GM18520 (cell line): ENCODE measurements around the gene CEP164.

Experiments
- ATAC-seq: cut with Tn5 transposase; IDR thresholded peaks from one replicate; pipeline ENCODE4 v1.9.1; 2021; ENCODE audit not compliant: unreplicated experiment

Gene CEP164

DNA sequence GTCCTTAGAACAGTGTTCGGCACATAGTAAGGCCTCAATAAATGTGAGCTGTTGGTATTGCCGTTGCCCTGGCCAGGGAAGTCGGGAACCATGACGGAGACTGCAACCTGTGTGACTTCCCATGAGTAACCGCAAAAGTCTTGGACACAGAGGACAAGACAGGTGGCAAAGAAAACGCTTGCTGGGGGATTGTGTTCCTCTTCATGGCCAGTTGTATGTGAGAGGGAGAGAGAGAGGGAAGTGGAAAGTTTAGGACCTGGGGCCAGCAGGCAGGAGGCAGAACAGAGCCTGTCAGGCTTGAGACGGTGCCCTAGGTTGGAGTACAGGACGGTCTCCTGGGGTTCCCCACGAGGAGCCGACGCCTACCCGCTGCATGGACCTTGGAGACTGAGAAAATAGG, 90.2 kb downstream of the CEP164 start:
- no peak for ATAC-seq

DNA sequence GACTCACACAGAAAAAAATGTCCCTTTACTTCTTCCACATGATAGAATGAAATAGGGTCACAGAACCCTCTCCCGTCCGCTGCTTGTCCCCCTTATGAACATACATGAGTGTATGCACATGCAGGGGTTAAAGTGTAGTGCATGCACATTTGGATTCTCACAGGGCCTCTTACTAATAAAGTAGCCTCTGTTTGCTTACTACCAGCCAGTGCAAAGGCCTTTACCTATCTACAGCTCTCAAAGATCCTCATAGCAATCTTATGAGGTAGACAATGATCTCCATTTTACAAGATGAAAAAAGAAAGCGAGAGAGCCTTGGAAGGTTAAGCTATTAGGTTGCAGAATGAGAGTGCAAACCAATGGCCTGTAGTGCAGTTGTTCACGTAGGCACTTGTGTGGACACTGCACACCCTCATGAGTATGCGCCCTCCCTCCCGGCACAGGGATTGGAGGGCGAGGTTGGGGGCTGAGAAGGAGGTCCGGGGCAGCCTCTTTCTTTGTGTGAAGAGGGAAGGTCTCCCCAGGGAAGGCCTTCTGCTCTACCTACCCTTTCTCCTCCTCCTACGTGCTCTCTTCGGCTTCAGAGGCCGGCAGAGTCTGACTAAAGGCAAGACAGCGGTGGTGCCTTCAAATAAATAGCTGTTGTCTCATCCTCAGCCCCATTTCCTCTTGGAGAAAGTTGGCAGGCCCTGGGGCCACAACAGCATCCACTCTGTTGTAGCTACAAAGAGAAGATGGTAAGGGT, 91.3 kb downstream of the CEP164 start:
- ATAC-seq = no peak

DNA sequence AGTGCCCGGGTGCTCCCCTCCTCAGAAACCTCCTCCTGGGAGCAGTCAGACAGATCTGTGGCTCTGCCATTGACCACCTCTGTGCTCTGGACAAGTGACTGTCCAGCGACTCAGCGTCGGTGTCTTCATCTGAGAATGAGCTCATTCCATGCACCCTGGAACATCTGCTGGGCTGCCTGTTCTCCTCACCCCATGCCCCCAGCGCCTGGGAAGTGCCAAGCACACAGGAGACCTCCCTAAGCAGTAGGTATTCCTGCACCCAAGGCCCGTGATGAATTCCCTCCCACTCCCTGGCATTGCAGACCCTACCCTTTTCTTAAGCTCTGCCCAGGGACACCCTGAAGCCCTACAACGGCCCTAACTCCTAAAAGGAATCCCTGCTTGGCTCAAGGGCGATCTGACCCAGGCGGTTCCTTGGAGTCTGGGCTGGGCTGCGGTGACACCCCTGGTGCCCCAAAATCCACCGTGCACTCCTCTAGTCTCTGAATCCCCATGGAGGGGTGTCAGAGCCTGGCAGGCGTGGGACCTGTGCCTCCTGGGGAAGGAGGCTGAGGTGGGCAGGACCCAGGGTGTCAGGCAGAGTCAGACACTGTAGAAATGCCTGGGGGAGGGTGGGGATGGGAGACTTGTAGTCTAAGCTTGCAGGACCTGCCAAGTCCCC, 92.0 kb downstream of the CEP164 start:
- no peak for ATAC-seq

DNA sequence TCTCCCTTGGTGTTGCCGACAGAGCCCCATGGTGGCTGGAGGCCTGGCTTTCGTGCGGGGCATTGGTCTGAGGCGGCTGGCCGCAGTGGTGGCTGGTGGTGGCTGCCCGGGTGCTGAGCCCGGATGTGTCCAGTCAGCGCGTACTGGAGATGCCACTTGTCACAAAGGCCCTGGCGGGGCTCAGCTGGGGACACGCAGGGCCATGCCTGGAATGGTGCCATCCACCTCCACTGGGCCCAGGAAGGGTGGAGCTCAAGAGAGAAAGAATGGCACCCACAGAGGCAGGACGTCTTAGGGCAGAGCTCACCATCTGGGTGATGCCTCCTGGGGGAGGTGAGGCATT, 92.5 kb downstream of the CEP164 start:
- no peak for ATAC-seq

DNA sequence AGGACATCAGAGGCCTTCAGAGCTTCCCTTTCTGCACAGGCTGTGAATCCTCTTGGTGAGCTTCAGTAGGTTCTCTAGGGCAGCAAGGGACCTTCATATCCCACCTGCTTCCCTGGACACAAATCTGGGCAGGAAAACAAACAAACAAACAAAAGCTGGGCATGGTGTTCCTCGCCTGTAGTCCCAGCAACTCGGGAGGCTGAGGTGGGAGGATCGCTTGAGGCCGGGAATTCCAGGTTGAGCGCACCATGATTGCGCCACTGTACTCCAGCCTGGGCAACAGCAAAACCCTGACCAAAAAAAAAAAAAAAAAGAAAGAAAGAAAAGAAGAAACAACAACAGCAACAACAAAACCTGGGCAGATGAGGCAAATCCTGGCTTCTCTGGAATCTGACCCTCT, 92.9 kb downstream of the CEP164 start:
- no peak for ATAC-seq

DNA sequence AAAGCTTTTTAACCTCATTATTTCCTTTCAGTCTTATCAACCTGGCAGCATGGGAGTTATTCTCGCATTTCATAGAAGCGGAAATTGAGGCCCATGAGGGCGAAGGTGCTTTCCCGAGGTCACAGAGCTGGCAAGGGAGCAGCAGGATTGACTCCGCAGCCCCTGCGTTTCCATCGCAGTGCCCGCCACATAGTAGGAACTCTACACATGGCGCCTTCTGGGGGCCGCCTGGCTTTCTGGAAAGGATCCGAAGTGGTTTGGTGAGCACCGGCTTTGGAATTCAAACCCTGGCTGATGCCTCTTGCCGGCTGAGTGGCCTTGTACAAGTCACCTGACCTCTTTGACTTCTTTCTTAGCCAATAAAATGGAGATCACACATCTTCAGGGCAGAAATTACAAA, 93.4 kb downstream of the CEP164 start:
- ATAC-seq = no peak

DNA sequence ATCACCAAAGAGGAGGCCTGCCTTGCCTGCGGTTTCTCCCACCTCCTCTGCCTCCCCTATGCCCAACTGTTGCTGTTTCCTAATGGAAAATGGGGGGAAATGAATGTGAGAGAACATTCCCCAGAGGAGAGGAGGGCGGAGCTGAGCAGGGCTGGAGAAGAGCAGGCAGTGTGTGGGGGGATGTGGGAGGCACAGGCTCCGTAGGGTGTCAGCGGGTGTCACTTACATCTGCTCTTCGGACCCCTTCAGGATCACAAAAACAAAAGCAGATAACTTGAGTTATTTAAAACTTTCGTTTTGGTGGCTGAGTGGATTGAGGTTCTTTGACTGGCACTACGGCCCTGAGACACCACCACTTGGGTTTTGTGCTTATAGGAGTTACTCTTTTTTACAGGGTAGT, 93.8 kb downstream of the CEP164 start:
- ATAC-seq = no peak

DNA sequence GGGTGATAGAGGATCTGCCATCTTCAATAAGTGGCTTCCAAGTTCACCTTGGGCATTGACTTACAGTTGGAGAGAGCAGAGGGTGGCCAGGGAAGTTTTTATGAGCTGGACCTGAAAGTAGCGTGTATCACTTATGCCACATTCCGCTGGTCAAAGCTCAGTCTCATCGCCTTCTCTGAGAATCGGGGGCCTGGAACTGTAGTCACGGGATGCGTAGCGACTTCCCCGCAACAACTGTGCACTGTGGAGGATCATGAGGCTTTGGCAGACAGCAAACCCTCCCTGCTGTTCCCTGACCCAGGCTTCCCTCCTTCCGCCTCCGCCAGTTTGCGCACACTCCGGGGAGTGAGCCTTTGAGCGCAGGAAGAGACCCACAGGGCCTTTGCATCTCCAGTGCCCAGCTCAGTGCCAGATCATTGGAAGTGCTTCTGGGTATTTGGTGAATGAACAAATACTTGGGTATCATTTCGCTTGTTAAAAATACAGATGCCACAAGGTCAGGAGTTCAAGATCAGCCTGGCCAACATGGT, 95.5 kb downstream of the CEP164 start:
- no peak for ATAC-seq

DNA sequence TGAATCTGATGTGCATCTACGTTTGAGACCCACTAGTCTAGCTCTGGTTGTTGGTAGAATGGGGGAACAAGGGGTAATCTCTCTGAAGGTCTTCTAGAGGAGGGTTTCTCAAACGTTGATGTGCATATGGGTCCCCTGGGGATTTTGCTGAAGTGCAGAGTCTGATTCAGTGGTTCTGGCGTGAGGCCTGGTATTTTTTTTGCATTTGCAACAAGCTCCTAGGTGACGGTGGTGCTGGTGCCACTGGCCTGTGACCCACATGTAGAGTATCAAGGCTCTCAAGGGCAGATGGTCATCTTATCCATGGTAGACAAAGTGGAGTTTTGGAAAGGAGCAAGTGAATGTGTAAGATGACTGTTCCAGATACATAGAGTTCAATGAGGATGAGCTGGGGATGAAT, 97.1 kb downstream of the CEP164 start:
- no peak for ATAC-seq

DNA sequence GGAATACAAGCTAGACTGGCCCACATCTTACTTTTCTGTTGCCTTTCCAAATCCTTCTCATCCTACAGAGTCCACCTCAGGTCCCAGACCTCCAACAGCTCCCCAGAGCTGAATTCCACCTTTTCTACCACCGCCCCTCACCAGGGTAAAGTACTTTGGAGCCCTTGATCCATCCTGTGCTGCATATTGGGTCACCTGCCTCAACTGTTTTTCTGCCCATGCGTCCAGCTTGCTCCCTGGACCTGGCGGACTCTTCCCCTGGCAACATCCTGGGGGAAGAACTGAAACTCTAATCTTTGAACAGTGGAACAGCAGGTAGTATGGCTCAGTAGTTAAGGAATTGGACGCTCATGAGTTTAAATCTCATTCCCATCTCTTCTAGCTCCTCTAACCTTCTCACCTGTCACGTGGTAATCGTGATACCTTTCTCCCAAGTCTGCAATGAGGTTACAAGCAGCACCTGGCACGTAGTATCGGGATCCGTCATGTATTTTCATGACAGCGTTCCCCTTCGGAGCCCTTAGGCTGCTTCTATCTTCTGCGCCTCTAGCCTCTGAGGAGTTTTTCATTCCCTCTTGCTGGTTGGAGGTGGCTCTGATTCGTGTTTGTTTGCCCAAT, 98.1 kb downstream of the CEP164 start:
- no peak for ATAC-seq

DNA sequence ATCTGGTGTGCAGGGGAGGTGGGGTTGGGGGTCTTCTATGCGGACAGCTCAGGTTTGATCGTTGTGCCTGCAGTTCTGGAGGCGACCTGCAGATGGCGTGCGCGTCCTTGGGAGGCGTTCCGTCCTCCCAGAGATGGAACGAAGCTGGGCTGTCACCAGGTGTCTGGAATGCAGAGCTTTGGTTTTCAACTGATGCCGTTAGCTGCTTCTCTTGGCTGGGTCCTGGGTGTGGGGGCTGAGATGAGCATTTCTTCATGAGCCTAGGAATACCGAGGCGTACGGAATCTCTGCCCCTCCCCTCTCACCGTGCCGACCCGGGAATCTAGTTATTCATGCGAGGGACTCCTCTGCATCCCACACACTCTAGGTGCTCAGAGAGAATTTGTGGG, 98.6 kb downstream of the CEP164 start:
- ATAC-seq = no peak

DNA sequence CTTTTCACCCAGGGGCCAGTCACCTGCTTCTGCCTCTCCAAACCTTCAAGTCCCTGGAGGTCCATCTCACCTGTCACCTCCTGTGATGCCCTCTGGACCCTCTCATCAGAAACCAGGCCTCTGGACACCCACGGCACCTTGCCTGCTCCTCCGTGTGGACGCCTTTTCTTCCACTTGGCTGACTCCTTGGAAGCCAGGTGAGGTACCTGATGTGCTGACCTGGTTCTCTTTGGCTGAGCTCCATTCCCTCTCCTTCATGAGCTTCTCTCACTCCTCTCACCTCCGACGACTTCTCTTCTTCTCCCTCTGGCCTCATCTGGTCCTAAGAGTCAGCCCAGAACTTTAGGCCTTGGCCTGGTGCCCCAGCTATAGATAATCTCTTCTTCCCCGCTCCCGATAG, 99.3 kb downstream of the CEP164 start:
- ATAC-seq = no peak

DNA sequence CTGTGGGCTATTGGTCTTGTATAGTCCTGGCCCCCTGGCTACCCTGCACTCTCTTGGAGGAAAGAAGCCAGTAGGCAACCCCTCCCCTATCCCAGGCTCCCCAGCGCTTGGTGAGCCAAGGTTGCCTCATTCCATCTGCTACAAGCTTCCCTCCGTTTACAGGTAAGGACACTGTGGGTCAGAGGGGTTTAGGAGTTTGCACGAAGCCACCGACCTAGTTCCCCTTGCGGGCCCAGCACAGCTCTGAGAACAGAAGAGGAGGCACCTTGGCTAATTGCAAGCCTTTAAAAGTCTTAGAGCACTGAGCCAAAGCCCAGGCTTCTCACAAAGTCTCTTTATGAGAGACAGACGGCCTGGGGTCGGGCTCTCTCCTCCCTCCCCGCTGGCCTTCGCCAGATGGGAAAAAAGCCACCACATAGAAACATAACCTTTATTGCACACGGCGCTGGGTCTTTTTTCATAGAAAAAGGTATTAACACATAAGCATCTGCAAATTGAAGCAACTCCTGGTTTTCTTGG, 99.8 kb downstream of the CEP164 start:
- no peak for ATAC-seq

DNA sequence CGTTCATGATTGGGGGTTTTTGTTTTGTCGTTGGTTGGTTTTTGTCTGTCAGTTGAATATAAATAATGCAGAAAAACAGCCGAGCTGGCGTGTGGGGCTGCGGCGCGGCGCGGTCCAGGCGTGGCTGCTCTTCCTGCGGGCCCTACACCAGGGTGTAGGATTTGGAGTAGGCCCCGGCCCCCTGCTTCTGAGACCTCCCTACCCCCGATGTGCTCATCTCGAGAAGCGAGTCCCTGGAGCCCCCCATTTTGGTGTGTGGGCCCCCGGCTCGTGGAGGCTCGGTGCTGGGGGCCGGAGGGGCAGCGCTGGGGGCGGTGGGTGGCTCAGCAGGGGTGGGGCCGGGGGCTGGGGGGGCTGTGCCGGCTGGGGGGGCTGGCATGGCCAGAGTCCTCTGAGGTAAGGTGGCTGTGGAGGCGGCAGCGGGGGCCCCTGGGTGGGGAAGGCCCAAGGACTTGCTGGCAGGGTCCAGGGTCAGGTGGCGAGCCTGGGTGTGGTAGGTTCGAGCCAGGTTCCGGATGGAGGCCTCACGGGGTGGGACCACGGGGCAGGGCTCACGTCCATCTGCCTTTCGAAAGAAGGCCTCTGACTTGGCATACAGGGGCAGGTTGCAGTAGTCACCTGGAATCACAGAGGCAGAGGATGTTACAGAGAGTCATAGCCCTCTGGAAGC, 100.7 kb downstream of the CEP164 start:
- ATAC-seq = no peak

DNA sequence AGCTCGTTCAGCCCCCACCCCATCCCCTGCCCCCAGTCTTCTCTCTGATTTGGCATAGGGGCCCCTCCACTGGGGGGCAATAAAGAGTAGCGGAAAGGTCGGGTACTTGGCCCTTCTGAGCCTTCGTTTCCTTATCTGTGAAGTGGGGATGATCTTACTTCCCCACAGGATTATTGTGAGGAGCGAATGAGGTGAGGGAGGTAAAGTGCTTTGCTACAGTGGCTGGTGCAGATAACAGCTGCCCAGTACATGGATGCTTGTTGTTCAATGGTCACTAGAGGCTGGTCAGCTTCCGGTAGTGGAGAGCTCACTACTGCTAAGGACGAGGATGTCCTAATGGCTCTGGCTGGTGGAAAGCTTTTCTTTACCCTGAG, 101.2 kb downstream of the CEP164 start:
- ATAC-seq = no peak

DNA sequence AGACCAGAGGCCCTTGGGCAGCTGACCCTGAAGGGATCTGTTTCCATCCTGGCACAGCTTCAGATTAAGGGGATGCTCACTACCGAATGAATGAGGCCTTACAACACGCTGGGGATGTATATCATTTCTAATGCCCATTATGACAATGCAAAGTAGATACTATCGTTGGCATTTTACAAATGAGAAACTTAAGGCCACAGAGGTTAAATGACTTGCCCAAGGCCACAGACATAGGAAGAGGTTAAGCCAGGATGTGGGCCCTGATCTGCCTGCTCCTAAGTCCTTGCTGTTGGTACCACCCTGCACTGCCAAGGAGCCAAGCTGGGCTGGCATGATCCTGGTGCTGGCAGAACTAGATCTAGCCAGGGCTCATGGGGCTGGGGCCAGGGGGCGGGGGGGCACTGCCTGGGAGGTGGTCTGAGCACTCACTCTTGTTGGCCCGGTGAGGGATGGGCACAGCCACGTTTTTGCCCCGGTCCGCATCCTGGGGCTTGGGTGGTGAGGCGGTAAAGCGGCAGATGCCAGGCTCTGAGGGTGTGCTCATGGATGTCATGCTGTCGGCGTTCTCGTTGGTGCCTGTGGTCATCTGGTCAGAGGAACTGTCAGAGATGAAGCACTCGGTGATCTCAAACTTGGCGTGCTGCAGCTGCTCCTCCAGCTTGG, 102.8 kb downstream of the CEP164 start:
- no peak for ATAC-seq

DNA sequence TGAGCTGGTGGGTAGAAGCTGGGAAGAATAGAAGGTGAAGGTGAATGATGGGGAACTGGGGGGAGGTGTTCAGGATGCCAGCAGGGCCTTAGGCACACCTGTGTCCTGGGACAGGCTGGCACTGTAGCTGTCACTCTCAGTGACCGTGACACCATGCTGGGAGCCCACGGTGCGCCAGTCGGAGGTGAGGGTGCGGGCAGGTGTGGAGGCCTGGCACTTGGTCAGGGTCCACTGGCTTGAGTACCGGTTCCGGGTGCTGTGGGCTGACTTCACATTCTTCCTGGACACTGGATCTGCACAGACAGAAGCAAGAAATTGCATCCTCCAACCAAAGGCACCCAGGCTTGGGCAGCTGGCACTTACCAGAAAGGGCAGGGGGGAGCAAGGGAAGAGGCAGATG, 103.8 kb downstream of the CEP164 start:
- ATAC-seq = no peak

DNA sequence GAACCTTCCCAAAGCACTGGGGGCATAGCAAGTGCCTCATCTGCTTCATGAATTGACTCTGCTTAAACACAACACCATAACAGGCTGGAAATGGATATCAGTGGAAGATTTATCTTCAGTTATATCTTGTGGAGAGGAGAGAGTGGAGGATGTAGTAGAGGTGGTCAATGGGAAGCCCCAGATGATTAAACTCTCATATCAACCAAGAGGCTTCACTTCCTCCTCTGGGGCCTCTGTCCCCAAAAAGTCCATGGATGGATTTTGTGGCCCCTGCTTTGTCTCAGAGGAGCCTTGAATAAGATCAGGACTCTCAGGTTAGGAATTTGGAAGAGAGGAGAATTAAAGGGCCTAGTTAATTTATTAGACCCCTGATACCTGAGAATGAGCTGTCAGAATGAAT, 106.1 kb downstream of the CEP164 start:
- ATAC-seq = no peak

DNA sequence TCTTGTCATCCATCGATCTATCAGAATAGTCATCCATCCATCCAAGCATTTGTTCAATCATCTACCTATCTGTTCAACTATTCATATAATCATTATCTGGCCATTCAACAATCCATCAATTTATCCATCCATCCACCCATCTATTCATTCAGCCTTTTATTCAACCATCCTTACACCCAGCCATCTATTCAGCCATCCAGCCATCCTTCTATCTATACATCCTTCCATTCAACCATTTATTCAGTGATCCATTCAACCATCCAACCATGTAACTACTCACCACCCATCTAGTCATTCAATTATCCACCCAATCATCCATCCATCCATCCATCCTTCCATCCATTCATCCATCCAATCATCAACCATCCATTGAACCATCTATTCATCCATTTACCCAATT, 106.8 kb downstream of the CEP164 start:
- ATAC-seq = no peak

DNA sequence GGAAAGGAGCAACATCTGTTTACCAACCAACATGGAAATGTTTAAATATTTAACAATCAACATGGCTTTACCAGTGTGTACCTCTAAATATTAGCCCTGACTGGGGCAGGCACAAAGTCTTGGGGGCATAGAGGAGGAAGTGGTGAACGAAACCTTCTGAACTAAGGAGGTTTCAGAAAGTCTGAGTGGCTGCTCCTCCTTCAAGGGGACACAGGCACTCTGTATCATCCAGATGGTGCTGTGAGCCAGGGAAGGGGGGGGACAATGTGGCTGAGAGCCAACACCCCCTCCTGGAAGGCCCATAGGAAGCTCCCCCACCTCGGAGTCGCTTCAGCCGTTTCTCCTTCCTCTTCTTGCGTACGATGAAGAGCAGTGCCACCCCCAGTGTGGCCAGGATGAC, 107.7 kb downstream of the CEP164 start:
- ATAC-seq = no peak
